BLaER1 (cell line): ENCODE measurements around the gene ZDHHC8.
A peak's percentile ranks its signal among the peaks of the same experiment; 100 is the strongest.

Experiments used
- H3K27ac ChIP-seq: shearing (Covaris generic); formaldehyde crosslinking; 2 replicates; pipeline ENCODE4 v1.8.1; 2022
- H3K27me3 ChIP-seq: shearing (Covaris generic); formaldehyde crosslinking; 2 replicates; pipeline ENCODE4 v1.8.1; 2022
- H3K36me3 ChIP-seq: shearing (Covaris generic); formaldehyde crosslinking; 2 replicates; pipeline ENCODE4 v1.8.1; 2022
- H3K4me1 ChIP-seq: shearing (Covaris generic); formaldehyde crosslinking; 2 replicates; pipeline ENCODE4 v1.8.1; 2022
- H3K4me2 ChIP-seq: shearing (Covaris generic); formaldehyde crosslinking; 2 replicates; pipeline ENCODE4 v1.8.1; 2022
- H3K4me3 ChIP-seq: shearing (Covaris generic); formaldehyde crosslinking; 2 replicates; pipeline ENCODE4 v1.8.1; 2022
- H3K9ac ChIP-seq: shearing (Covaris generic); formaldehyde crosslinking; 2 replicates; pipeline ENCODE4 v1.8.1; 2022
- H3K9me3 ChIP-seq: shearing (Covaris generic); formaldehyde crosslinking; 2 replicates; pipeline ENCODE4 v1.8.1; 2022
- H4K20me1 ChIP-seq: shearing (Covaris generic); formaldehyde crosslinking; 2 replicates; pipeline ENCODE4 v1.8.1; 2022
- Cebpa-rat ChIP-seq: shearing (Covaris generic); IDR thresholded peaks from 2 replicates; pipeline ENCODE4 v1.8.1; 2022

ZDHHC8 gene

GRCh38 chr22:20147237-20147988, 15.8 kb downstream of the ZDHHC8 start:
- Histone ChIP-seq H3K9me3 (no peaks in the 10 kb centered on the region), H3K4me1 (peaks cover 69% of the 10 kb centered on the region), H3K4me2 (peak overlapping the region; percentile 94), H3K27ac (peak overlapping the region; percentile 79), H3K27me3 (no peaks in the 10 kb centered on the region), H4K20me1 (peaks cover 23% of the 10 kb centered on the region), H3K36me3 (peaks cover 33% of the 10 kb centered on the region), H3K4me3 (peak overlapping the region; percentile 55), H3K9ac (peak overlapping the region; percentile 71)
- TF ChIP-seq Cebpa-rat = no peak

- Histone ChIP-seq H3K4me3 (no peak overlapping the region), H4K20me1 (peaks cover 18% of the 10 kb centered on the region), H3K4me1 (peaks cover 76% of the 10 kb centered on the region), H3K27ac (peak overlapping the region; percentile 79), H3K36me3 (peaks cover 23% of the 10 kb centered on the region), H3K27me3 (no peaks in the 10 kb centered on the region), H3K9me3 (no peaks in the 10 kb centered on the region), H3K9ac (no peak overlapping the region), H3K4me2 (peak overlapping the region; percentile 94)
- TF ChIP-seq Cebpa-rat = no peak
These were observed 16.8 kb downstream of the ZDHHC8 start for GRCh38 chr22:20148414-20148813.

GRCh38 chr22:20149257-20150250, 17.9 kb downstream of the ZDHHC8 start:
- no peak overlapping the region for H3K9ac ChIP-seq
- TF ChIP-seq Cebpa-rat = no peak
- no peaks in the 10 kb centered on the region for H3K27me3 ChIP-seq

GRCh38 chr22:20150381-20151275, 19.0 kb downstream of the ZDHHC8 start, which contains the start of gene CCDC188:
TSS of gene CCDC188 (minus strand) at chr22:20151055. CDS start at chr22:20150986, 69 bp downstream.
- Histone ChIP-seq H3K4me2 (peak within 1 kb of the TSS; percentile 97), H3K4me3 (peak within 1 kb of the TSS; percentile 20; the same call in 1 of the 2 replicates), H3K4me1 (peaks cover 97% of the 10 kb centered on the region), H3K9ac (0 out of 2 replicates have a peak within 1 kb of the TSS, but pooled peaks have one; percentile 24), H3K27me3 (no peaks in the 10 kb centered on the region), H3K9me3 (no peaks in the 10 kb centered on the region), H3K27ac (peak within 1 kb of the TSS; percentile 98), H4K20me1 (peaks cover 14% of the 10 kb centered on the region), H3K36me3 (peaks cover 3% of the 10 kb centered on the region; the same call in 1 of the 2 replicates)
- TF ChIP-seq Cebpa-rat = no peak

More at GRCh38 chr22:20149257-20150250, 17.9 kb downstream of the ZDHHC8 start:
- H3K27ac ChIP-seq = peak overlapping the region; percentile 79
- H3K9me3 ChIP-seq = no peaks in the 10 kb centered on the region
- H3K4me1 ChIP-seq = peaks cover 88% of the 10 kb centered on the region
- H3K4me2 ChIP-seq = peak overlapping the region; percentile 94
- H3K36me3 ChIP-seq = peaks cover 14% of the 10 kb centered on the region
- H3K4me3 ChIP-seq = peak overlapping the region; percentile 20; the same call in 1 of the 2 replicates
- H4K20me1 ChIP-seq = peaks cover 18% of the 10 kb centered on the region

GRCh38 chr22:20151276-20151588, 19.6 kb downstream of the ZDHHC8 start:
- no peaks in the 10 kb centered on the region for H3K27me3 ChIP-seq
- TF ChIP-seq Cebpa-rat = no peak

GRCh38 chr22:20152464-20152890, 20.9 kb downstream of the ZDHHC8 start:
- TF ChIP-seq Cebpa-rat = no peak
- Histone ChIP-seq H3K27ac (peak overlapping the region; percentile 98), H3K27me3 (no peaks in the 10 kb centered on the region), H3K9me3 (no peaks in the 10 kb centered on the region), H4K20me1 (no peaks in the 10 kb centered on the region), H3K36me3 (no peaks in the 10 kb centered on the region), H3K9ac (peak overlapping the region; percentile 43), H3K4me2 (peak overlapping the region; percentile 97; the same call in 1 of the 2 replicates), H3K4me3 (no peak overlapping the region), H3K4me1 (peaks cover 97% of the 10 kb centered on the region)

More at GRCh38 chr22:20151276-20151588, 19.6 kb downstream of the ZDHHC8 start:
- Histone ChIP-seq H3K9ac (no peak overlapping the region), H3K4me3 (no peak overlapping the region), H3K27ac (peak overlapping the region; percentile 35; the same call in 1 of the 2 replicates), H3K4me2 (peak overlapping the region; percentile 78), H3K4me1 (peaks cover 97% of the 10 kb centered on the region), H3K36me3 (no peaks in the 10 kb centered on the region), H3K9me3 (no peaks in the 10 kb centered on the region), H4K20me1 (peaks cover 10% of the 10 kb centered on the region)

- peaks cover 97% of the 10 kb centered on the region for H3K4me1 ChIP-seq
- no peaks in the 10 kb centered on the region for H3K27me3 ChIP-seq
- no peaks in the 10 kb centered on the region for H4K20me1 ChIP-seq
- H3K27ac ChIP-seq = peak overlapping the region; percentile 98
- peak overlapping the region; percentile 67; the same call in 1 of the 2 replicates for H3K4me3 ChIP-seq
- no peaks in the 10 kb centered on the region for H3K36me3 ChIP-seq
- peak overlapping the region; percentile 97 for H3K4me2 ChIP-seq
- H3K9ac ChIP-seq = peak overlapping the region; percentile 85
- TF ChIP-seq Cebpa-rat = no peak
- no peaks in the 10 kb centered on the region for H3K9me3 ChIP-seq
These were observed 22.3 kb downstream of the ZDHHC8 start for GRCh38 chr22:20153945-20154344.

- no peaks in the 10 kb centered on the region for H3K36me3 ChIP-seq
- no peak for TF ChIP-seq Cebpa-rat
- peak overlapping the region; percentile 85 for H3K9ac ChIP-seq
- H3K4me1 ChIP-seq = peaks cover 97% of the 10 kb centered on the region
- peak overlapping the region; percentile 67 for H3K4me3 ChIP-seq
- no peaks in the 10 kb centered on the region for H3K27me3 ChIP-seq
- no peaks in the 10 kb centered on the region for H3K9me3 ChIP-seq
- no peaks in the 10 kb centered on the region for H4K20me1 ChIP-seq
- peak overlapping the region; percentile 98 for H3K27ac ChIP-seq
- H3K4me2 ChIP-seq = peak overlapping the region; percentile 97
These were observed 23.1 kb downstream of the ZDHHC8 start for GRCh38 chr22:20154602-20155187.
